Tibial nerve (tissue), 4 donors: ENCODE data around the gene ALPI. TPM values are rescaled to one million over a fixed set of nuclear protein-coding genes. Genes with fewer than 3 reads are reported as not detected.
"Not testable (repeated sequence)": the region's sequence is repeated elsewhere in the genome, so short reads cannot be mapped to it uniquely, and the experiment has no call there.

Experiments used
- DNase-seq, 2 donors: peaks; one replicate each; pipeline ENCODE4 v3.0.0-alpha.2; 2019; ENCODE audit warnings: low spot score in 2 of 2
- H3K27ac ChIP-seq, 4 donors: fragments of 200-600 bp; sonication (generic) in 3 of 4; one replicate each; pipeline ENCODE4 v1.5.1; 2017 to 2019; ENCODE audit warnings: mild to moderate bottlenecking in 1 of 4
- H3K27me3 ChIP-seq, 2 donors: fragments of 200-600 bp; sonication (generic) in 1 of 2; one replicate each; pipeline versions ENCODE4 v1.5.1 to v1.6.0; 2017 to 2019
- H3K36me3 ChIP-seq, 3 donors: fragments of 200-600 bp; sonication (generic); one replicate each; pipeline ENCODE4 v1.5.1; 2018 to 2019
- H3K4me1 ChIP-seq, 4 donors: fragments of 200-600 bp; sonication (generic) in 3 of 4; one replicate each; pipeline ENCODE4 v1.5.1; 2017 to 2019
- H3K4me3 ChIP-seq, 4 donors: fragments of 200-600 bp; sonication (generic) in 3 of 4; one replicate each; pipeline ENCODE4 v1.5.1; 2017 to 2019; ENCODE audit warnings: mild to moderate bottlenecking in 1 of 4, moderate library complexity in 1 of 4
- H3K9me3 ChIP-seq, 4 donors: fragments of 200-600 bp; sonication (generic) in 3 of 4; one replicate each; pipeline ENCODE4 v1.5.1; 2017 to 2019
- CTCF ChIP-seq, 5 experiments: fragments of 200-600 bp in 3 of 5; fragments of 450-650 bp in 2 of 5; sonication (generic) in 3 of 5; IDR thresholded peaks; one replicate each; pipeline ENCODE4 v1.5.1; 2016 to 2019; ENCODE audit warnings: antibody characterized with exemption in 5 of 5, mild to moderate bottlenecking in 3 of 5, moderate library complexity in 2 of 5
- EP300 ChIP-seq, 2 donors: sonication (generic); formaldehyde crosslinking; IDR thresholded peaks; one replicate each; pipeline ENCODE4 v1.6.1; 2017; ENCODE audit warnings: antibody characterized with exemption in 2 of 2, mild to moderate bottlenecking in 1 of 2
- POLR2A ChIP-seq, 2 donors: fragments of 450-650 bp; IDR thresholded peaks; one replicate each; pipeline ENCODE4 v1.6.1; 2017; ENCODE audit warnings: antibody characterized with exemption in 2 of 2, mild to moderate bottlenecking in 2 of 2, moderate library complexity in 2 of 2
- WGBS, 2 donors: methylation state at CpG; one replicate each; pipeline ENCODE4 v1.1.5; 2018; 5-methylcytosine and 5-hydroxymethylcytosine counted together
- total RNA-seq, 4 donors: library from RNA; depleted of rRNA; stranded (reverse); fragments of >200 nt; gene quantifications; one replicate each; pipeline ENCODE4 v1.1.0, GENCODE V29; 2016

ALPI gene
- total RNA-seq, 4 donors from 2014 or later = not detected

DNA sequence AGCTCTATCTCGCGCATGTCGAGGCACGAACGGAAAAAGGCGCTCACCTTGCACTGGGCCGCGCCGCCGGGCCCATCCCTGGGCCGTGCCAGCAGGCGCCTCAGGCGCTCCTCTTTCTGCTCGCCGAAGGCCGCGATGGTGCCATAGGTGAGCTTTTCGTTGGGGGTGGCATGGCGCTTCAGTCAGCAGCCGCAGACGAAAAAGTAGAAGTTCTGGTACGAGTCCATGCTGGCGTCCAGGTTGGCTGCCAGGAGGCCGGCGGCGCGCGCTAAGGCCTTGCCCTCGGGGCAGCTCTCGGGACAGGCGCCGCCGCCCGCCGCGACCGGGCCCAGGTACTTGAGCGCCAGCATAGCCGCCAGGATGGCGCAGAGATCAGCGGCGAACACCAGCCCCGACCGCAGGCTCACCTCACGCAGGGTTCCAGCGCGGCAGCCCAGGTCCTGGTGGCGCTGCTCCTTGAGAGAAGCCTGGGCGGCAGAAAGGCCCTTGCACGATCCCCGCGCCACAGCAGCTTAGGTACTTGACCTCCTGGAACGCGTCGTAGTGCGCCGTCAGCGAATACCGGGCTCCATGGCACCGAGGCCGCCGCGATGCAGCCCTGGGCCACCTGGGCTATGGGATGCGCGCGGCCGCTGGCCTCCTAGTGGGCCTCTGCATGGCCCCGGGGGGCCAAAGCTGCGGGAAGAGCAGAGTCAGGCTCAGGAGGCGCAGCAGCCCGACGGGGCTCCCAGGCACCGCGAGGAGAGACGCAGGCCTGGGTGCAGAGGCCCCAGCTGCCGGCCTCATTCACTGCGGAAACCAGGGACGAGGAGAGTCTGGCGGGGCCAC lies 36.5 kb upstream of the ALPI start:
- Histone ChIP-seq H3K4me3 (peak overlapping the region in 1 of 4 donors; percentile 27), H3K27ac (no peak overlapping the region), H3K36me3 (no peaks in the 10 kb centered on the region), H3K27me3 (peaks cover 0 to 74% of the 10 kb centered on the region in 2 donors), H3K4me1 (peaks cover 0 to 29% (median 5%) of the 10 kb centered on the region in 4 donors), H3K9me3 (peaks cover 0 to 11% (median 0%) of the 10 kb centered on the region in 4 donors)
- TF ChIP-seq POLR2A (IDR thresholded peaks at IDR 0.05) (no peak), EP300 (IDR thresholded peaks at IDR 0.05) (no peak)
- WGBS, 2 donors = 1 to 5% methylated on average over 37 to 41 of the region's 79 CpGs
- no peak for DNase-seq

- Histone ChIP-seq H3K27me3 (peaks cover 0 to 74% of the 10 kb centered on the region in 2 donors), H3K27ac (no peak overlapping the region), H3K4me1 (peaks cover 0 to 29% (median 5%) of the 10 kb centered on the region in 4 donors), H3K36me3 (no peaks in the 10 kb centered on the region), H3K9me3 (peaks cover 0 to 11% (median 0%) of the 10 kb centered on the region in 4 donors), H3K4me3 (no peak overlapping the region)
- TF ChIP-seq EP300 (IDR thresholded peaks at IDR 0.05) (no peak), POLR2A (IDR thresholded peaks at IDR 0.05) (no peak), CTCF (IDR thresholded peaks at IDR 0.05) (no peak)
- 4 to 7% methylated on average over 15 to 18 of the region's 22 CpGs for WGBS, 2 donors
- no peak for DNase-seq
Observed at GRCh38 chr2:232420073-232420454, 35.9 kb upstream of the ALPI start.

- peaks cover 0 to 11% (median 0%) of the 10 kb centered on the region in 4 donors for H3K9me3 ChIP-seq
- H3K4me3 ChIP-seq = peak overlapping the region in 1 of 4 donors; percentile 19
- DNase-seq = no peak
- 0 to 1% methylated on average over 15 to 34 of the region's 79 CpGs for WGBS, 2 donors
- no peak for TF ChIP-seq POLR2A (IDR thresholded peaks at IDR 0.05)
- TF ChIP-seq CTCF (IDR thresholded peaks at IDR 0.05) = no peak
- TF ChIP-seq EP300 (IDR thresholded peaks at IDR 0.05) = no peak
- peaks cover 0 to 73% of the 10 kb centered on the region in 2 donors for H3K27me3 ChIP-seq
- H3K27ac ChIP-seq = no peak overlapping the region
- H3K36me3 ChIP-seq = no peaks in the 10 kb centered on the region
- peaks cover 0 to 29% (median 5%) of the 10 kb centered on the region in 4 donors for H3K4me1 ChIP-seq
Observed at GRCh38 chr2:232420463-232421188, 35.3 kb upstream of the ALPI start.

- 34 to 37% methylated on average over 13 to 18 of the region's 22 CpGs for whole genome bisulfite sequencing, 2 donors
- peaks cover 0 to 29% (median 5%) of the 10 kb centered on the region in 4 donors for H3K4me1 ChIP-seq
- no peak for DNase-seq
- TF ChIP-seq EP300 (IDR thresholded peaks at IDR 0.05) (no peak), CTCF (IDR thresholded peaks at IDR 0.05) (no peak), POLR2A (IDR thresholded peaks at IDR 0.05) (no peak)
- H3K9me3 ChIP-seq = peaks cover 0 to 11% (median 0%) of the 10 kb centered on the region in 4 donors
- no peak overlapping the region for H3K4me3 ChIP-seq
- H3K36me3 ChIP-seq = no peaks in the 10 kb centered on the region
- H3K27ac ChIP-seq = no peak overlapping the region
- peaks cover 0 to 67% of the 10 kb centered on the region in 2 donors for H3K27me3 ChIP-seq
Observed at GRCh38 chr2:232421189-232421785, 34.7 kb upstream of the ALPI start.

DNA sequence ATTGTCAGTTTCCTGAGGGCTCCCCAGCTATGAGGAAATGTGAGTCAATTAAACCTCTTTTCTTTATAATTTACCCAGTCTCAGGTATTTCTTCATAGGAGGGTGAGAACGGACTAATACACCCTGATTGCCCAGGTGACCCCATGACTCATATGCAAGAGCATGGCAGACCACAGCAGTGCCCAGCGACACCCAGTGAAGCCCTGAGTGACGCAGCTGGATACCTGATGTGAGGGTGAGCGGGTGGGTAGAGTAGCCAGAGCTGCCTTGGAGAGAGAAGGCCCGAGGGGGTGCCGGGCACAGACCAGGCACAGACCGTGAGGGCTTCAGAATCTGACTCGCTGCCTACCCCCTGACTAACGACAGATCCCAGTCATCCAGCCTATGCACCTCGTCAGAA lies 33.9 kb upstream of the ALPI start:
- TF ChIP-seq CTCF (IDR thresholded peaks at IDR 0.05) (no peak), EP300 (IDR thresholded peaks at IDR 0.05) (no peak), POLR2A (IDR thresholded peaks at IDR 0.05) (no peak)
- Histone ChIP-seq H3K9me3 (peaks cover 0 to 11% (median 0%) of the 10 kb centered on the region in 4 donors), H3K27ac (no peak overlapping the region), H3K4me1 (peaks cover 0 to 29% (median 5%) of the 10 kb centered on the region in 4 donors), H3K27me3 (peaks cover 0 to 60% of the 10 kb centered on the region in 2 donors), H3K36me3 (no peaks in the 10 kb centered on the region), H3K4me3 (no peak overlapping the region)
- 89 to 93% methylated on average over 10 of the region's 10 CpGs for WGBS, 2 donors
- no peak for DNase-seq

GRCh38 chr2:232422996-232423395 lies 33.0 kb upstream of the ALPI start:
- not testable (repeated sequence) for DNase-seq, H3K36me3 ChIP-seq, H3K4me3 ChIP-seq, H3K27ac ChIP-seq
- peaks cover 0 to 11% (median 0%) of the 10 kb centered on the region in 4 donors for H3K9me3 ChIP-seq
- H3K4me1 ChIP-seq = peaks cover 0 to 29% (median 5%) of the 10 kb centered on the region in 4 donors
- 38 to 51% methylated on average over 3 of the region's 3 CpGs for WGBS, 2 donors
- H3K27me3 ChIP-seq = peaks cover 0 to 51% of the 10 kb centered on the region in 2 donors

DNA sequence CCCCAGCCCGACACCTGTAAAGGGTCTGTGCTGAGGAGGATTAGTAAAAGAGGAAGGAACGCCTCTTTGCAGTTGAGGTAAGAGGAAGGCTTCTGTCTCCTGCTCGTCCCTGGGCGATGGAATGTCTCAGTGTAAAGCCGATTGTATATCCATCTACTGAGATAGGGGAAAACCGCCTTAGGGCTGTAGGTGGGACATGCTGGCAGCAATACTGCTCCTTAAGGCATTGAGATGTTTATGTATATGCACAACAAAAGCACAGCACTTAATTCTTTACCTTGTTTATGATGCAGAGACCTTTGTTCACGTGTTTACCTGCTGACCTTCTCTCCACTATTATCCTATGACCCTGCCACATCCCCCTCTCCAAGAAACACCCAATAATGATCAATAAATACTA lies 32.5 kb upstream of the ALPI start:
- H3K4me3 ChIP-seq, H3K27ac ChIP-seq, H3K36me3 ChIP-seq, DNase-seq: not testable (repeated sequence)
- H3K9me3 ChIP-seq = peaks cover 0 to 11% (median 0%) of the 10 kb centered on the region in 4 donors
- 41 to 43% methylated on average over 7 of the region's 7 CpGs for WGBS, 2 donors
- H3K27me3 ChIP-seq = peaks cover 0 to 47% of the 10 kb centered on the region in 2 donors
- peaks cover 0 to 27% (median 5%) of the 10 kb centered on the region in 4 donors for H3K4me1 ChIP-seq
